ENCODE results near the gene METTL5. TPM values are rescaled to one million over a fixed set of nuclear protein-coding genes. Genes with fewer than 3 reads are reported as not detected.
"Not testable (repeated sequence)": the region's sequence is repeated elsewhere in the genome, so short reads cannot be mapped to it uniquely, and the experiment has no call there.

METTL5 gene
- total RNA-seq, 1 experiment from 2014 or later: 54.0 TPM

DNA sequence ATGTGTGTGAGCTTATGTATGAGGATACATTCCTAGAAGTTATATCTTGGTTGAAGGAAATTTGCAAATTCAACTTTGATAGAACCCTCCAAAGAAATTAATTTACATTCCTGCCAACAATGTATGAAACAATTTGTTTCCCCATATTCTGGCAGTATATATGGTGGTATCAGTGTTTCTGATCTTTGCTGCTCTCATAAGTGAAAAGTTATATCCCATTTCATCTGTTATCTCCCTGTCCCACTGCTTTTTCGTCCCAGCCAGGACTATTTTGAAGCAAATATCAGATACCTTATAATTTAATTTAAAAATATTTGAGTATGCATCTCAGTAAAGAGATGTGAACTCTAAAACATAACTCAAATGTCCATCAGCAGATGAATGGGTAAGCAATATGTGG, 9.7 kb upstream of the METTL5 start:
- no peak for DNase-seq (ENCODE audit: low read depth)

DNA sequence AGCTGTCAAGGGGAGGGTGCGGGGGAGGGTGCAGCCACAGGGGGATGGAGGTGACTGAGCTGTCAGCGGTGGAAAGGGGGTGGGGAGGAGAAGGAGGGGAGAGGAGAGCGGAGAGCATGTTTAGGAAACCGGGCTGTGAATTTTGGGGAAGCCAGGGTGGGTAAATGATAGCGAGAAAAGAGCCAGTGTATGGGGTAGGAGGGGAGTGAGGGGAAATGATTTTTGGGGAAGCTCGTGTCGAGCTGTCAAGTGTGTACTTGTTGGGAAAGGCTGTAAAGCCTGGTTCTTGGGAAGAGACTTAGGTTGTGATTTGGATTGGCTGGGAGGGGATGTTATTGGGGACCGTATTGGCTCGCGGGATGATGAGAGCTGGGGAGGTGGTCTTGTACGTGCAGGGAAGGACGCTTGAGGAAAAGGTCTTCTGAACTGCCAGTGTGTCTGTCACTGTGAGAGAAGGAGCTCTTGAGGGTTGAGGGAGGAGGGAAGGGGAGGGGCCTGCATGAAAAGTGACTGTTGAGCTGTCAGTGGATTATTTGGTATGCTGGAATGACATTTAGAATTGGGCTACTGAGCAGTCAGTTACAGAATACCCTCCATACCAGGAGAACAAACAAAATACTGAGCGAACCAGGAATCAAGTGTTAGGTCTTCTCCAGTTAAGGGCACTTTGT, 3.6 kb upstream of the METTL5 start:
- DNase-seq (ENCODE audit: low read depth): peak; percentile 36

DNA sequence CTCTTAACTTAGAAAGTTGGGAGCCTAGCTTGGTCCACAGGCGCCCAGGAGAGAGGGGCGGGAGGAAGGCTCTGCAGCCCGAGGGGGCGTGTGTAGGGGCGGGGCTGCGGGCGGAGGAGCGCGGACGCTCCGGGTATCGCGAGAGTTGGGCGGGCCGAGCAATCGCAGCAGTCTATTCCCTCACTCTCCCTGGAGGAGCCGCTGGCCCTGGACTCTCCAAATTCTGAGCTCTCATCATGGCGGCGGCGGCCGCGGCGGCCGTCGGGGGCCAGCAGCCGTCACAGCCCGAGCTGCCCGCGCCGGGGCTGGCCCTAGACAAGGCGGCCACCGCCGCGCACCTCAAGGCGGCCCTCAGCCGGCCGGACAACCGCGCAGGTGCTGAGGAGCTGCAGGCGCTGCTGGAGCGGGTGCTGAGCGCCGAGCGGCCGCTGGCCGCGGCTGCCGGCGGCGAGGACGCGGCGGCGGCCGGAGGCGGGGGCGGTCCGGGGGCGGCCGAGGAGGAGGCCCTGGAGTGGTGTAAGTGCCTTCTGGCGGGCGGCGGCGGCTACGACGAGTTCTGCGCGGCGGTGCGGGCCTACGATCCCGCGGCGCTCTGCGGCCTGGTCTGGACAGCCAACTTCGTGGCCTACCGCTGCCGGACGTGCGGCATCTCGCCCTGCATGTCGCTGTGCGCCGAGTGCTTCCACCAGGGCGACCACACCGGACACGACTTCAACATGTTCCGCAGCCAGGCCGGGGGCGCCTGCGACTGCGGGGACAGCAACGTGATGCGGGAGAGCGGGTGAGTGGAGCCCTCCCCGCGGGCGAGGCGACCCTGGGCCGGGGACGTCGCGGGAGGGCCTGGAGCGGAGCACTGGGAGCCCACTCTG, 2.8 kb upstream of the METTL5 start, which contains the start of gene UBR3:
Gene UBR3 (plus strand): TSS at position 183 of the 869 bp plus-strand sequence. CDS start 54 bp downstream, at position 237.
- peak; percentile 88 for DNase-seq (ENCODE audit: low read depth)

DNA sequence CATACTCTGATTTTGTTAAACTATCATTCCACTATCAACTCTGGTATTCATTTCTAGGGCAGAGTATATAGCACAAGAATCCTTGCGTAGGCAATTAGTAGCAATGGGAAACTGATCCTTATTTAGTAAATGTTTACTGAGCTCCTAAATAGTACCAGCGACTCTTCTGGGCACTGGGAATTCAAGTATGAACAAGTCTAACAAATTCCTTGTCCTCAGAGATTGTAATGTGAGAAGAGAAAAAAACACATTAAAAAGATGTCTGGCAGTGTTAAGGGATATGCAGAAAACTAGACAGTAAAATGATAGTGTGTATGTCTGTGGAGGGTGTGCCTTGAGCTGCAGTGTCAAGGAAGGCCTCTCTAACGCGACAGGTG, 721 bp downstream of the METTL5 start:
- DNase-seq (ENCODE audit: low read depth): no peak

DNA sequence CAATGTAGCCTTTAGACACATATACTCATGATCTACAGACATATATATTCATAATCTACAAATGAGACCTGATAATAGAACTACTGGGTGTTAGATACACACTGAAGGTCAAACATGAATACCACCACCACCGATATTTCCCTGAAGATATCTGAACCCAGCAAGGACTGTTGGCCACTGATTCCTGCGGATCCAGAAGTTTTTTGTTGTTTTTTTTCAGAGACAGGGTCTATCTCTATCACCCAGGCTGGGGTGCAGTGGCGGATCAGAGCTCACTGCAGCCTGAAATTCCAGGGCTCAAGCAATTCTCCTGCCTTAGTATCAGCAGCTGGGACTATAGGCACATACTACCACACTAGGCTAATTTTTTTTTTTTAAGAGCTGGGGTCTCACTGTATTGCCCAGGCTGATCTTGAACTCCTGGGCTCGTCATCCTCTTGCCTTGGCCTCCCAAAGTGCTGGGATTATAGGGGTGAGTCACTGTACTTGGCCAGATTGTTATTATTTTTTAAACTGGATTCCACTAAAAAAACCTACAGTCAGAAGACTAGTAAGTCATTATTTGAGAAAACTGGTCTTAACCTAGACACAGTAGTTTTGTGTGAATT, 1.8 kb downstream of the METTL5 start:
- peak; percentile 20 for DNase-seq (ENCODE audit: low read depth)

DNA sequence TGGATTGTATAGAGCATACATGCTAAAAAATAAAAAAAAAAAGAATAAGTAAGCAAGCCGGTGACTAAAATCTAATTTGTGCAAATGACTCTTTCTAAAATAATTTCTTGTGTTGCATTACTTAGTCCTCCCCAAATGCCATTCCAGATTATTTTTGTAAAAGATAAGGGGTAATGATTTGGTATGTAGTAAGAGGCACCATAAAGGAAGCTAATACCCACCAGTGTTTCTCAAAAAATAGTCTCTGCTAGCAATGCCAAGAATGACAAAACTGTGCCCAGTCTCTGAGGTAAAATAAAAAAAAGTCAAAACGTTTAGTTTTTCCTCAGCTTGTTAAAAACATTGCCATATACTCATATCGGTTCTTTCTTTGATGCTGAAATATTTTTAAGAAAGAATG, 2.7 kb downstream of the METTL5 start:
- DNase-seq (ENCODE audit: low read depth): no peak

DNA sequence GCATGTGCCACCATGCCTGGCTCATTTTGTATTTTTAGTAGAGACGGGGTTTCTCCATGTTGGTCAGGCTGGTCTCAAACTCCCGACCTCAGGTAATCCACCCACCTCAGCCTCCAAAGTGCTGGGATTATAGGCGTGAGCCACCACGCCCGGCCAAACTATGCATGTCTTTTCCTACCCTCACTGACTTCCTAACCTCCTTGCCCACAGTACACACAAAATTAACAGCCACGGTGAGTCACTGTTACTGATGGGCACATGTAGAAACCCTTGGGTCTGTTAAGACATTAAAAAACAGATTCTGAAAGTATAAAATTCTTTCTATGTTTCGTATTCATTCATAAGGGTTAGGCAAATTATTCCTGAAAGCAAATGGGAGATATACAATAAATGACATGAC, 4.6 kb downstream of the METTL5 start:
- DNase-seq (ENCODE audit: low read depth): peak; percentile 79

DNA sequence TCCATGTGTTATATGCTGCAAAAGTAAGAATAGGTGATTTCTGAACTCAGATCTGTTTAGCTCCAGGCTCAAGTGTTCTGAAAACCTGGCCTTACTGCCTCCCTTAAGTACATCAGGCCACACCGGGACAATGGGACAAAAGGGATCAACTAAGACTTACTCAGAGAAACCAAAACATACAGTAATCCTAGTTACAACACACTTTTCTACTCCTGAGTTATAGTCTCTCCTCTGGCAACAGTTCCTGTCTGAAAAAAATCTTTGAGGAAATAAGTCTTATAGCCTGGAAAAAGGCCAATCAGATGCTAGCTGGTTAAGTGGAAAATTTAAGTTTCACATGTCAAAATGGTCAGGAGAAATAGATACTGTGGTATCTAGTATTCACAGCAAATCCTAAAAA, 5.6 kb downstream of the METTL5 start:
- DNase-seq (ENCODE audit: low read depth): peak; percentile 41

DNA sequence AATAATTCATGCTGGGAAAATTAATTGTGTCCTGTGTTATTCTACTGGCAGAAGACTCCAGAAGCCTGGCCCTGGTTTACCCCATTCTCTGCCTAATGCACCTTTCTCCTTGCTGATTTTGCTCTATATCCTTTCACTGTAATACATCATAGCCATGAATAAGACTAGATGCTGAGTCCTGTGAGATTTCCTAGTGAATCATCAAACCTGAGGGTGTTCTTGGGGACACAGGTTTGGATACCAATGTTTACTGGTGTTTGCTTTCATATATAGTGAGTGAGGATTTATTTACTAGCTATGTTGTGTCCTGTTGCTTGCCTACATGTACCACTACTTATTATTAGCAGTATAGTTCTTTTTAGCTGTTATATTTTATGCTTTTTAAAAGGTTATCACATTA, 6.5 kb downstream of the METTL5 start:
- DNase-seq (ENCODE audit: low read depth): no peak

DNA sequence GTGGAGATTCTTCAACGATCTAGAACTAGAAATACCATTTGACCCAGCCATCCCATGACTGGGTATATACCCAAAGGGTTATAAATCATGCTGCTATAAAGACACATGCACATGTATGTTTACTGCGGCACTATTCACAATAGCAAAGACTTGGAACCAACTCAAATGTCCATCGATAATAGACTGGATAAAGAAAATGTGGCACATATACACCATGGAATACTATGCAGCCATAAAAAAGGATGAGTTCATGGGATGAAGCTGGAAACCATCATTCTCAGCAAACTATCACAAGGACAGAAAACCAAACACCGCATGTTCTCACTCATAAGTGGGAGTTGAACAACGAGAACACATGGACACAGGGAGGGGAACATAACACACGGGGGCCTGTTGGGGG, 7.3 kb downstream of the METTL5 start:
- not testable (repeated sequence) for DNase-seq (ENCODE audit: low read depth)

DNA sequence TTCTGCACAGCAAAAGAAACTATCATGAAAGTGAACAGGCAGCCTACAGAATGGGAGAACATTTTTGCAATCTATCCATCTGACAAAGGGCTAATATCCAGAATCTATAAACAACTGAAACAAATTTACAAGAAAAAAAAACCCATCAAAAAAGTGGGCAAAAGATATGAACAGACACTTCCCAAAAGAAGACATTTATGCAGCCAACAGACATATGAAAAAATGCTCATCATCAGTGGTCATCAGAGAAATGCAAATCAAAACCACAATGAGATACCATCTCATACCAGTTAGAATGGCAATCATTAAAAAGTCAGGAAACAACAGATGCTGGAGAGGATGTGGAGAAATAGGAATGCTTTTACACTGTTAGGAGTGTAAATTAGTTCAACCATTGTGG, 7.7 kb downstream of the METTL5 start:
- not testable (repeated sequence) for DNase-seq (ENCODE audit: low read depth)

DNA sequence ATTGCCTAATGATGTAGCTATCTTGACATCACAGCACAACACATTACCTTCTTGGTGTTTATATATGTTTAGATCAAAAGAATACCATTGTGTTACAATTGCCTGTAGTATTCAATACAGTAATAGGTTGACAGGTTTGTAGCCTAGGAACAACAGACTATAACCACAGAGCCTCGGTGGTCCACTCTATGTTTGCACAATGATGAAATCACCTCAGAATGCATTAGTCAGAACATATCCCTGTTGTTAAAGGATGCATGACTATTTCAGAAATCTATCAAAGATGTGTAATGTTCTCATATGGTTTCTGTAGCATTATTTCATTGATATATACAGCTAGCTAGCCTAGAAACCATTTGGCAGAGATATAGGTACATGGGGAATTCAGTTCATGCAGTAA, 8.9 kb downstream of the METTL5 start:
- DNase-seq (ENCODE audit: low read depth): peak; percentile 85

DNA sequence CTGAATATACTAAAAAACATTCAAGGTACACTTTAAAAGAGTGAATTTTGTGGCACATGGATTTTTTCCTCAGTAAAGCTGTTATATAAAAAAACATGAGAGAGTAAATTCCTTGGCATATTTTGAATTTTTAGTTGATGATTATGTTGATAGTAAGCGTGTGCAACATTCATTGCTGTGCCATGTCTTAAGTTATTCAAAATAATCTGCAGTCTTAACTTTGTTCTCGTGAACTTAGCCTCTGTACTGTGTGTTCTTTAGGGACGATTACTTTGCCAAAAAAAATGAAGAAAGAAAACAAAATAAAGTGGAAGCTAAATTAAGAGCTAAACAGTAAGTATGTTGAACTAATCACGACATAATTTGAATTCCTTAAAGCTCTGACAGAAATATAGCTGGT, 16.5 kb downstream of the METTL5 start:
- DNase-seq (ENCODE audit: low read depth): peak; percentile 56

DNA sequence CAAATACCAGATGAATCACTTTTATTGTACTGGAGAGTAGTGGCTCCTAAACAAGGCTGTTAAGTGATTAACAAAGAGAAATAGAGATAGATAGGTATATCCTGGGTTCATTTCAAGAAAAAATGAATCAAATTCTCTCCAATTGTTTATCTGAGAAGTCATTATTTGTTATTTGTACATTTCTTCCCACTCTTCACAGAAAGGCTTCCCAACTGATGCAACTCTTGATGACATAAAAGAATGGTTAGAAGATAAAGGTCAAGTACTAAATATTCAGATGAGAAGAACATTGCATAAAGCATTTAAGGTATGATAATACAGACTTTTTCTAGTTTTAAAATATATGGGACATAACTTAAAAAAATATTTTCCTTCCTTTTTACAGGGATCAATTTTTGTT, 18.1 kb downstream of the METTL5 start:
- no peak for DNase-seq (ENCODE audit: low read depth)

DNA sequence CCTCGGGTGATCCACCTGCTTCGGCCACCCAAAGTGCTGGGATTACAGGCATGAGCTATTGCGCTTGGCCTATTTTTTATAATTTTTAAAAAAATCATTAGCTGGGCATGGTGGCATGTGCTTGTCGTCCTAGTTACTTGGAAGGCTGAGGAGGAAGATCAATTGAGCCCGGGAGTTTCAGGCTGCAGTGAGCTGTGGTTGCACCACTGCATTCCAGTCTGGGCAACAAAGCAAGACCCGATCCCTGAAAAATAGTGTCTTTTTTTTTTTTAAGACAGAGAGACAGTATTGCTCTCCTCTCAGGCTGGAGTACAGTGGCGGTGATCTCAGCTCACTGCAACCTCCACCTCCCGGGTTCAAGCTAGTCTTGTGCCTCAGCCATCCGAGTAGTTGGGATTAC, 21.2 kb downstream of the METTL5 start:
- DNase-seq (ENCODE audit: low read depth): no peak

DNA sequence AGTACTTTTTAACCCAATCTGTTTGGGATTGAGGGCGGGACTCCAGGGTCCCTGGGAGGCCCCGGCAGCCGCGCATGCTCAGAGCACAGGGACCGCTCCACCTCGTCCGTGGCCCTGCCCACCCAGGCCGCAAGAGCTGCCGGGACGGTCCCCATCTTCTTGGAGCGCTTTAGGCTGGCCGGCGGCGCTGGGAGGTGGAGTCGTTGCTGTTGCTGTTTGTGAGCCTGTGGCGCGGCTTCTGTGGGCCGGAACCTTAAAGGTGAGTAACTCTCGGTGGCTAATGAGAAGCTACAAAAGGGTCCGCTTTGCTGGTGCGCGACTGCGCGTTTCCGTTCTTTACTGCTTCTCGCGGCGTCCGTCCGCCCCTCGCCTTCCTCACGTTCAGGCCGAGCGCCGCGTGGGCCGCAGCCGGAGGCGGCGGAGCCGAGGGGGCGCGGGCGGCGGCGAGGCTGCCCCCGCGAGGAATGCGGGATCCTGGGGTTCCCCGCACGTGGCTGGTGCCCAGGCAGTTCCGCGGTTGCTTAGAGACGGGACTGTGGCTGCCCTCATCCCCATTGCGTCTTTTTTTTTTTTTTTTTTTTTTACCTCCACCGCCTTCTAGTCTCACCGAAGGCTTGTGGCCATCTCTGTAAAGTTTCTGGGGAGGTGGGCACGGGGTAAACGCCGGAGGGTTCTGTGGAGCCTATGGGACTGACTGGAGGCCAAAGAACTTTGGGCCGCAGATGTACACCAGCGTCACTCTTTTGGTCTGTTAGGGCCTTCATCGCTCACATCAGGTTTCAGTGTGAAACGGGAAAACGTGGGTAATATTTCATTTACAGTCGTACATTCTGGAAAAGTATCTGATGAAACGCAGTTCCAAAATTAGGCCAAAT, 25.8 kb downstream of the METTL5 start, which contains the start of gene SSB:
Gene SSB (plus strand): TSS at position 154 of the 875 bp plus-strand sequence. CDS start 2,090 bp downstream, outside the sequence.
- peak; percentile 90 for DNase-seq (ENCODE audit: low read depth)

DNA sequence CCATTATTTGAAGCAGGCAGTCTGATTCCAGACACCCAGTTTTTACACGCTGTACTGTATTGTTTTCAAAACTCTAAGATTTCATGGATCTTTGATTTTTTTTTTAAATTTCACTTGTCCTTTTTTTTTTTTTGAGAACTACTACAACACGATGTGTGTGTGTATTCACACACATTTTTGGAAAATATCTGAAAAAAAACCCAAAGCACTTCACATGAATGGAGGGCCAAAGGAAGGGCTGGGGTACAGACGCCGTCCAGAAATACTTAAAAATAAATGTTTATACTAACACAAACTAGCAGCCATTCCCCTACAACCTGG, 26.3 kb downstream of the METTL5 start:
- DNase-seq (ENCODE audit: low read depth): no peak

DNA sequence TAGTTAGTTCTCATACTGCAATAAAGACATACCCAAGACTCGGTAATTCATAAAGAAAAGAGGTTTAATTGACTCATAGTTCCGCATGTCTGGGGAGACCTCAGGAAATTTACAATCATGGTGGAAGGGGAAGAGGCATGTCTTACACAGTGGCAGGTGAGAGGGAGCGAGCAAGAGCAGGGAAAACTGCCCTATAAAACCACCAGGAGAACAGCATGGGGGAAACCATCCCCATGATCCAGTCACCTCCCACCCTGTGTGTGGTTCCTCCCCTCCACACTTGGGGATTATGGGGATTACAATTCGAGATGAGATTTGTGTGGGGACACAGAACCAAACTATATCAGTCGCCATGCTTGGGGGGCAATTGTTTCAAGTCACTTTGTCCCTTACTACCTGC, 27.1 kb downstream of the METTL5 start:
- DNase-seq (ENCODE audit: low read depth): no peak

DNA sequence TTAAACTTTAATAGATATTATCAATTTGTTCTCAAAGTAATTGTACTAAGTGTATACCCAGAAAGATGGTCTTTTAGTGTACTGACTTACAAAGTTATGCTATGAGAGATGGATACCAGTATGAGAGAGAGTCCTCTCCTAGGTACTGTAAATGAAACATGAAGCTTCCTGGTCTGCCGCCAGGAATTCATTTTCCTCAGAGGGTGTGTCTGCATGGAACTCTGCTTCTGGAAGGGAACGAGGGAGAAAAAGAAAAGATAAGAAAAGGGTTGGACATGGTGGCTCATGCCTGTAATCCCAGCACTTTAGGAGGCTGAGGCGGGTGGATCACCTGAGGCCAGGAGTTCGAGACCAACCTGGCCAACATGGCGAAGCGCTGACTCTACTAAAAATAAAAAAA, 28.3 kb downstream of the METTL5 start:
- no peak for DNase-seq (ENCODE audit: low read depth)

DNA sequence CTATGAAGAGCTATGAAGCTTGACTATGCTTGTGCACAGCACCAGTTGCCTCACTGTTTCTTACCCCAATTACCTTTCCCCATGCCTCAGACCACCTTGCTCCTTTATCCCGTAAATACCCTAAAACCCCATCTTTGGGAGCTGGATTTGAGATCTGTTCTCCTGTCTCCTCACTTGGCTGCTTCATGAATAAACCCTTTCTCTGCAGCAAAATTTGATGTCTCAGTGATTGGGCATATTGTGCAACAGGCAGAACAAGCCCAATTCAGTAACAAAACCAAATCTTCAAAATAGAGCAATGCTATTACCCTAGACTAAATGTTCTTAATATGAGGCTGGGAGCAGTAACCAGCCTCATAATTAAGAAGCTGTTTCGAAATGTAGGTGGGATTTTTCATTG, 29.5 kb downstream of the METTL5 start:
- DNase-seq (ENCODE audit: low read depth): no peak

DNA sequence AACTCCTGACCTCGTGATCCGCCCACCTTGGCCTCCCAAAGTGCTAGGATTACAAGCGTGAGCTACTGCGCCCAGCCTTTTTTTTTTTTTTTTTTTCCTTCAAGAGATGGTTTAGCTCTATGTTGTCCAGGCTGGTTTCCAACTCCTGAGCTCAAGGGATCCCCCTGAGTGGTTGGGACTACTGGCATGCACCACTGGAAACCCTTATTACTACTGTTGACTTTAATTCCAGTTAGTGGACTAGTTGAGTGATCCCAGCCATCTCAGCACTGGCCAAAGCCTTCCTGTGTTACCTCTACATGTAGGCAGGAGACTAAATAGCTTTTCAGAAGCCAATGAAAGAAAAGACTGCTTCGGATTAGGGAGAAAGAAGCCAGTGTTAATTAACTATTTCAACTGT, 34.1 kb downstream of the METTL5 start:
- no peak for DNase-seq (ENCODE audit: low read depth)

DNA sequence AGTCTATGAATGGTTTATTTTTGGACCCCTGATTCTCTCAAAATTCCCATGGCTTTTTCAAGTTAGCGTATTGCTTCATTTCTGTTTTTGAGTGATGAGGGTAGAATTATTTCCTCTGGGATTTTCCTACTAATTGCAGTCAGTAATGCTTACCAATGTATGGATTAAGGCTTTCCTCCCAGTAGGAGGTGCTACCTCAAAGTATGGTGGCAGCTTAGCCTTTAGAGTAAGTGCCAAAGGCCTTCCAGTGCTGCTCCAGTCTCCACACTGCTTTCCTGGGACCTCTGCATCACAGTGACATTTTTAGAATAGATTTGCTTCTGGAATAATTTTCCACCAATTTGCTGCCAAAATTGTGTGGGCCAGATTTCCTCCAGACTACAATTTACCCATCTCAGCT, 42.2 kb downstream of the METTL5 start:
- no peak for DNase-seq (ENCODE audit: low read depth)

All from LHCN-M2 (cell line).